ENCODE results near the gene TTLL13. TPM values are rescaled to one million over a fixed set of nuclear protein-coding genes. Genes with fewer than 3 reads are reported as not detected.
"Not testable (repeated sequence)": the region's sequence is repeated elsewhere in the genome, so short reads cannot be mapped to it uniquely, and the experiment has no call there.

Gene TTLL13
- total and polyA plus RNA-seq, 12 donors, result 0.11 to 1.9 (median 0.28) TPM; not detected in 5

GRCh38 chr15:90287101-90287500, 37.7 kb downstream of the TTLL13 start:
- H3K4me3 ChIP-seq, result no peak overlapping the region
- H3K27me3 ChIP-seq, result no peaks in the 10 kb centered on the region
- 32 to 51% (median 37%) methylated on average over 5 of the region's 5 CpGs for WGBS, 4 donors
- no peak for DNase-seq
- no peak overlapping the region for H3K27ac ChIP-seq
- intact Hi-C loops (cut with DNase I), result no loop called here
- no peak for TF ChIP-seq CTCF (IDR thresholded peaks at IDR 0.05)
- TF ChIP-seq POLR2A (IDR thresholded peaks at IDR 0.05), result no peak
- no peaks in the 10 kb centered on the region for H3K36me3 ChIP-seq (replicated peaks in 1 of 2)
- H3K4me1 ChIP-seq (replicated peaks in 1 of 2), result no peaks in the 10 kb centered on the region
- H3K9me3 ChIP-seq (replicated peaks in 1 of 3), result no peaks in the 10 kb centered on the region

GRCh38 chr15:90287946-90288345, 38.6 kb downstream of the TTLL13 start:
- H3K36me3 ChIP-seq (replicated peaks in 1 of 2), result no peaks in the 10 kb centered on the region
- no peaks in the 10 kb centered on the region for H3K9me3 ChIP-seq (replicated peaks in 1 of 3)
- no peak overlapping the region for H3K4me3 ChIP-seq
- DNase-seq, result no peak
- H3K27ac ChIP-seq, result no peak overlapping the region
- H3K27me3 ChIP-seq, result no peaks in the 10 kb centered on the region
- TF ChIP-seq CTCF (IDR thresholded peaks at IDR 0.05), result no peak
- no peak for TF ChIP-seq POLR2A (IDR thresholded peaks at IDR 0.05)
- no peaks in the 10 kb centered on the region for H3K4me1 ChIP-seq (replicated peaks in 1 of 2)
- WGBS, 4 donors, result 78 to 92% (median 85%) methylated on average over 6 of the region's 6 CpGs
- intact Hi-C loops (cut with DNase I), result no loop called here

GRCh38 chr15:90291679-90292356, 42.5 kb downstream of the TTLL13 start:
- Histone ChIP-seq H3K9me3 (replicated peaks in 1 of 3) (no peaks in the 10 kb centered on the region), H3K4me1 (replicated peaks in 1 of 2) (no peaks in the 10 kb centered on the region), H3K27ac (no peak overlapping the region), H3K36me3 (replicated peaks in 1 of 2) (no peaks in the 10 kb centered on the region), H3K27me3 (no peaks in the 10 kb centered on the region), H3K4me3 (no peak overlapping the region)
- WGBS, 4 donors, result 76 to 82% (median 79%) methylated on average over 10 to 16 of the region's 16 CpGs
- peak in 4 of 7 donors; percentile 28 to 64 (median 43) for DNase-seq
- intact Hi-C loops (cut with DNase I), result no loop called here
- TF ChIP-seq POLR2A (IDR thresholded peaks at IDR 0.05) (no peak), CTCF (IDR thresholded peaks at IDR 0.05) (no peak)

- H3K36me3 ChIP-seq (replicated peaks in 1 of 2); H3K27me3 ChIP-seq; H3K4me1 ChIP-seq (replicated peaks in 1 of 2); intact Hi-C loops (cut with DNase I); H3K9me3 ChIP-seq (replicated peaks in 1 of 3); H3K27ac ChIP-seq; H3K4me3 ChIP-seq: not testable (repeated sequence)
- 50 to 56% (median 51%) methylated on average over 9 to 13 of the region's 13 CpGs for WGBS, 4 donors
- peak; percentile 53 to 80 (median 68) for TF ChIP-seq CTCF (IDR thresholded peaks at IDR 0.05)
- DNase-seq, result peak; percentile 67 to 86 (median 78)
These were observed 43.9 kb downstream of the TTLL13 start for GRCh38 chr15:90293040-90293810.

Data from adrenal gland (tissue), 12 donors.